ENCODE data around the gene CLIC3.

Gene CLIC3

DNA sequence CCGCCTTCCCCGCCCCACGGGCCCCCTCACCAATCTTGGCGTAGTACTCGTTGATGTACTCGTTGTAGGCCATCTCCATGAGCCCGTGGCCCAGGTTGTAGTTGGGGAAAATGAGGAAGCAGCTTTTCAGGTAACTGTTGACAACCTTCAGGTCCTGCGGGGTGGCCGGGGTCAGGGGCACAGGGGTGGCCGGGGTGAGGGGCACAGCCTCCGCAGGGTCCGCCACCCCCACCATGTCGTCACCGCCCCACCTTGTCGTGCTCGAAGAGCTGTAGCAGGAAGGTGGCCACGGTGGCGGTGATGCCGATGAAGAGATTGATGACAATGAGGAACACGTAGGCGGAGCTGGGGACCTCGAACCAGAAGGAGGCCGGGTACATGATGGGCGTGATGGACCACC lies 14.8 kb upstream of the CLIC3 start:
- no peak overlapping the region for H3K27ac ChIP-seq (ENCODE audit: low read depth, low read length, poor library complexity, severe bottlenecking)
- no peaks in the 10 kb centered on the region for H4K20me1 ChIP-seq (ENCODE audit: insufficient read depth, low read length)
- H3K4me3 ChIP-seq (ENCODE audit: low read depth, low read length, poor library complexity, severe bottlenecking), result no peak overlapping the region
- H3K36me3 ChIP-seq (ENCODE audit: insufficient read depth, low read length), result no peaks in the 10 kb centered on the region
- no peaks in the 10 kb centered on the region for H3K9me2 ChIP-seq (ENCODE audit: low read depth, low read length)
- TF ChIP-seq EZH2 (IDR thresholded peaks at IDR 0.05; ENCODE audit: borderline replicate concordance, low read length), result no peak
- TF ChIP-seq, protein P1, sequence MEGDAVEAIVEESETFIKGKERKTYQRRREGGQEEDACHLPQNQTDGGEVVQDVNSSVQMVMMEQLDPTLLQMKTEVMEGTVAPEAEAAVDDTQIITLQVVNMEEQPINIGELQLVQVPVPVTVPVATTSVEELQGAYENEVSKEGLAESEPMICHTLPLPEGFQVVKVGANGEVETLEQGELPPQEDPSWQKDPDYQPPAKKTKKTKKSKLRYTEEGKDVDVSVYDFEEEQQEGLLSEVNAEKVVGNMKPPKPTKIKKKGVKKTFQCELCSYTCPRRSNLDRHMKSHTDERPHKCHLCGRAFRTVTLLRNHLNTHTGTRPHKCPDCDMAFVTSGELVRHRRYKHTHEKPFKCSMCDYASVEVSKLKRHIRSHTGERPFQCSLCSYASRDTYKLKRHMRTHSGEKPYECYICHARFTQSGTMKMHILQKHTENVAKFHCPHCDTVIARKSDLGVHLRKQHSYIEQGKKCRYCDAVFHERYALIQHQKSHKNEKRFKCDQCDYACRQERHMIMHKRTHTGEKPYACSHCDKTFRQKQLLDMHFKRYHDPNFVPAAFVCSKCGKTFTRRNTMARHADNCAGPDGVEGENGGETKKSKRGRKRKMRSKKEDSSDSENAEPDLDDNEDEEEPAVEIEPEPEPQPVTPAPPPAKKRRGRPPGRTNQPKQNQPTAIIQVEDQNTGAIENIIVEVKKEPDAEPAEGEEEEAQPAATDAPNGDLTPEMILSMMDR (IDR thresholded peaks at IDR 0.05; ENCODE audit: low read length), result no peak
- no peaks in the 10 kb centered on the region for H3K4me1 ChIP-seq (ENCODE audit: insufficient read depth, low read length, severe bottlenecking)
- no peaks in the 10 kb centered on the region for H3F3A ChIP-seq (ENCODE audit: insufficient read depth, low read length)
- H3K79me2 ChIP-seq (ENCODE audit: insufficient read depth, low read length), result no peaks in the 10 kb centered on the region
- no peak overlapping the region; the same call in 1 of the 2 replicates for H3K4me2 ChIP-seq (ENCODE audit: low read length)
- H3K9me3 ChIP-seq (ENCODE audit: low read length), result no peaks in the 10 kb centered on the region
- peaks cover 3% of the 10 kb centered on the region; the same call in 1 of the 2 replicates for H3K27me3 ChIP-seq (ENCODE audit: insufficient read depth, low read length)
- H2AFZ ChIP-seq (ENCODE audit: low read length), result no peak overlapping the region
- no peak overlapping the region for H3K9ac ChIP-seq (ENCODE audit: low read length)

DNA sequence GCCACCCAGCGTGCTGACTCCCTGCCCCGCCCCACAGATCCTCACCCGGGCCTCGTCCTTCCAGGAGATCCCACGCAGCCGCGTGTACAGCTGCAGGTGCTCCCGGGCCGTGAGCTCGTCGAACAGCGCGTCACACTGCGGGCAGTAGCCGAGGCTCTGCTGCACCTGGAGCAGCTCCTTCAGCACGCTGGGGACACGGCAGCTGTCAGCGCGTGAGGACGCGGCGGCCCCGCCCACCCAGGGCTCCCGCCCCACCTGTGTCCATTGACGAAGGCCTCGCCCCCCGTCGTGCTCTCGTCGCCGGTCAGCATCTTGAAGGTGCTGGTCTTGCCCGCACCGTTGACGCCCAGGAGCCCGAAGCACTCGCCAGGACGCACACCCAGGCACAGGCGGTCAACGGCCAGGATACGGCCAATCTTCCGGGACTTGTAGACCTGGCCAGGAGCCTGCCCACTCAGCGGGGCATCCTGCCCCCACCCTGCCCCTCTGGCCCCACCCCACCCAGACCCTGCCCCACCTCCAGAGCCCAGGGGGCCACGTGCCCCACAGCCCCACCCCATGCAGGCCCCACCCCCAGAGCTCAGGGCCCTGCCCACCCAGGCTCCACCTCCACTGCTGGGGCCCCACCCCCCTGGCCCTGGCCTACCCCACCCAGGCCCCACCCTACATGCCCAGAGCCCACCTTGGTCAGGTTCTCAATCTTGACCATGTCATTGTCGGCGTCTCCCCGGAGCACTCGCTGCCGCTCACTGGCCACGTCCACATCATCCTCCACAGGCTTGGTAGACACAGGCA lies 13.8 kb upstream of the CLIC3 start:
- Histone ChIP-seq H3K4me1 (ENCODE audit: insufficient read depth, low read length, severe bottlenecking) (no peaks in the 10 kb centered on the region), H3K9ac (ENCODE audit: low read length) (no peak overlapping the region), H4K20me1 (ENCODE audit: insufficient read depth, low read length) (no peaks in the 10 kb centered on the region), H2AFZ (ENCODE audit: low read length) (no peak overlapping the region), H3K27me3 (ENCODE audit: insufficient read depth, low read length) (peaks cover 3% of the 10 kb centered on the region; the same call in 1 of the 2 replicates), H3K36me3 (ENCODE audit: insufficient read depth, low read length) (no peaks in the 10 kb centered on the region), H3F3A (ENCODE audit: insufficient read depth, low read length) (no peaks in the 10 kb centered on the region), H3K4me2 (ENCODE audit: low read length) (no peak overlapping the region), H3K27ac (ENCODE audit: low read depth, low read length, poor library complexity, severe bottlenecking) (no peak overlapping the region), H3K9me2 (ENCODE audit: low read depth, low read length) (no peaks in the 10 kb centered on the region), H3K9me3 (ENCODE audit: low read length) (no peaks in the 10 kb centered on the region), H3K4me3 (ENCODE audit: low read depth, low read length, poor library complexity, severe bottlenecking) (no peak overlapping the region), H3K79me2 (ENCODE audit: insufficient read depth, low read length) (no peaks in the 10 kb centered on the region)
- no peak for TF ChIP-seq EZH2 (IDR thresholded peaks at IDR 0.05; ENCODE audit: borderline replicate concordance, low read length)
- TF ChIP-seq, protein P1 (IDR thresholded peaks at IDR 0.05; ENCODE audit: low read length), result no peak

DNA sequence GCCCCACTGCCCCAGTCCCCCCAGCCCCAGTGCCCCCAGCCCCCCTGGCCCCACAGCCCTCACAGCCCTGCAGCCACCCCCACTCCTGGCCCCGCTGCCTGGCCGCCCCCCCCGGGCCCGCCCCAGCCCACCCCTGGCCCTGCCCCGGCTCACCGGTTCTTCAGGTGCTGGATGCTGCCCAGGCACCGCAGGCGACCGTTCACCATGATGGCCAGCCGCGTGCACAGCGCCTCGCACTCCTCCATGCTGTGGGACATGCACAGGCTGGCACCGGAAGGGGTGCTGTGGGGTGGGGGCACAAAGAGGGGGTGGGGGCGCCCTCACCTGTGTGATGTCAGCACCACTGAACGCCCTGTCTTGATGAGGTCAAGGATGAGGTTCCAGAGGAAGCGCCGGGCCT lies 12.8 kb upstream of the CLIC3 start:
- no peak overlapping the region for H3K4me2 ChIP-seq (ENCODE audit: low read length)
- no peak overlapping the region for H3K4me3 ChIP-seq (ENCODE audit: low read depth, low read length, poor library complexity, severe bottlenecking)
- H2AFZ ChIP-seq (ENCODE audit: low read length), result no peak overlapping the region
- H3K27me3 ChIP-seq (ENCODE audit: insufficient read depth, low read length), result peaks cover 3% of the 10 kb centered on the region; the same call in 1 of the 2 replicates
- H3K36me3 ChIP-seq (ENCODE audit: insufficient read depth, low read length), result no peaks in the 10 kb centered on the region
- H3K79me2 ChIP-seq (ENCODE audit: insufficient read depth, low read length), result no peaks in the 10 kb centered on the region
- no peak for TF ChIP-seq EZH2 (IDR thresholded peaks at IDR 0.05; ENCODE audit: borderline replicate concordance, low read length)
- TF ChIP-seq, protein P1 (IDR thresholded peaks at IDR 0.05; ENCODE audit: low read length), result no peak
- H3F3A ChIP-seq (ENCODE audit: insufficient read depth, low read length), result no peaks in the 10 kb centered on the region
- no peaks in the 10 kb centered on the region for H3K9me3 ChIP-seq (ENCODE audit: low read length)
- no peak overlapping the region for H3K9ac ChIP-seq (ENCODE audit: low read length)
- no peaks in the 10 kb centered on the region for H3K4me1 ChIP-seq (ENCODE audit: insufficient read depth, low read length, severe bottlenecking)
- no peaks in the 10 kb centered on the region for H4K20me1 ChIP-seq (ENCODE audit: insufficient read depth, low read length)
- no peaks in the 10 kb centered on the region for H3K9me2 ChIP-seq (ENCODE audit: low read depth, low read length)
- no peak overlapping the region for H3K27ac ChIP-seq (ENCODE audit: low read depth, low read length, poor library complexity, severe bottlenecking)
